Astrocyte of the spinal cord (primary cell): ENCODE data around the gene TGM2.

Experiments used
- DNase-seq: peaks from one replicate; pipeline ENCODE4 v3.0.0; 2011; ENCODE audit warnings: low read depth, low spot score
- H3K4me3 ChIP-seq: 2 replicates; pipeline ENCODE4 v1.5.1; 2011; ENCODE audit warnings: low read depth, mild to moderate bottlenecking, low read length, moderate library complexity
- CTCF ChIP-seq: IDR thresholded peaks from 2 replicates; pipeline ENCODE4 v1.5.1; 2012; ENCODE audit warnings: low read depth, mild to moderate bottlenecking, low read length, inconsistent platforms
- in situ Hi-C: cut with HindIII; loops from 2 replicates; pipeline ENCODE4 v1.10.0; 2017; ENCODE audit warnings: low sequenced_read_pairs

TGM2 gene

GRCh38 chr20:38139977-38140753 is 24.9 kb downstream of the TGM2 start:
- peak; percentile 42 for DNase-seq
- TF ChIP-seq CTCF = no peak
- H3K4me3 ChIP-seq = no peak overlapping the region
- in situ Hi-C loops = no loop called here

DNA sequence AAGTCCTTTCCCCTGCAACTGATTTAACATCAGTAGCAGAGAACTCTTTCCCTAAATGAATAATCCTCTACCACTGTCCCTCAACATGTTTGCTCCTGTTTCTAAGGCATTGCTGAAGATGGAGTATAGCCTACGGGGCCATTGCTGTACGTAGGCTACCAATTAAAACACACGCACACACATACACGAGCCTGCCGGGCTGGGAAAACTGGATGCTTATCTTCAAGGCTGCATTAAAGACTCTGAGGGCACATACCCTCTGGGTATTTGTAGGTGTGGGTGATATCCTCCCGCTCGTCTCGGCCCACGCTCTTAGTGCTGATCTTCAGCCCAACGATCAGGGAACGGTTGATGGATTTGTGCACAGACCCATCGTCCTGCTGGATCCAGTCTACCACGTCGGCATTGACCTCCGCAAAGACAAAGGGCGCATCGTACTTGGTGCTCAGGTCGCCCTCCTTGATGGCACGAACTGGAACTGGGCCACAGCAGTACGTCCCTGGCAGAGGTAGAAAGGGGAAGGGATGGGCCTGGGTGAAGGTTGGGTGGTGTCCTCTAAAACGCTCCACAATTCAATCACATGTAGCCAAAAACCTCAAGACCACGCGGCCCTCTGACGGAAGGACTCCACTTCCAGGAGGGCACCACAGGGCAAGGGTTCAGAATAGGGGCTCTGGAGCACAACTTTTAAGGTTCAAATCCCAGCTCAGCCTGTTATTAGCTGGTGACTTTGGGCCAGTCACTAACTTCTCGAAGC is 25.7 kb downstream of the TGM2 start:
- no peak for DNase-seq
- no peak for TF ChIP-seq CTCF
- no peak overlapping the region for H3K4me3 ChIP-seq
- in situ Hi-C loops = no loop called here

- in situ Hi-C loops = no loop called here
- no peak for TF ChIP-seq CTCF
- DNase-seq = no peak
- H3K4me3 ChIP-seq = no peak overlapping the region
Measured at GRCh38 chr20:38138086-38138778, 26.8 kb downstream of the TGM2 start.

DNA sequence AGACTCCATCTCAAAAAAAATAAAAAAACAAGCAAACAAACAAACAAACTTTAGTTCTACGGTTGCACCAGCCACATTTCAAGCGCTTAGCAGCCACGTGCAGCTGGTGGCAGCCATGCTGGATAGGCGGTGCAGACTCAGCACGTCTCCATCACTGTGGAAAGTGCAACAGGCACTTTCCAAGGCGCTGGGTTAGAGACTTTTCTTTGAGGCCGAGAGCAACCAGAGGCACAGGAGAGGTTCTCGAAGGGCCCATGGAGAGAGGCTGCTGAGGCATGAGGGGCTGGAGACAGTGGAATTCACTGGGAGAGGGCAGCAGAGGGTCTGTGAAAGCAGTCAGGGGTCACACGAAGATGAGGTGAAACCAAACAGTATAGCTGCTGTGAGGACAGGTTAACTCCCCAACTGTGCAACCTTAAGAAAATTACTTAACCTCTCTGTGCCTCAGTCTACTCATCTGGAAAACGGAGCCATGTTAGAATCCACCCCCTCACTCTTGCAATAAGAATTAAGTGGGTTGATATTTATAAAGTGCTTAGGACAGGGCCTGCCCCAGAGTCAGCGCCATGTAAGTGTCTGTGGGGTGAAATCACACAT is 27.5 kb downstream of the TGM2 start:
- H3K4me3 ChIP-seq = no peak overlapping the region
- no peak for TF ChIP-seq CTCF
- in situ Hi-C loops = no loop called here
- no peak for DNase-seq

- no peak for TF ChIP-seq CTCF
Measured at GRCh38 chr20:38136421-38137245, 28.4 kb downstream of the TGM2 start.

More at GRCh38 chr20:38136421-38137245, 28.4 kb downstream of the TGM2 start:
- no peak overlapping the region for H3K4me3 ChIP-seq
- in situ Hi-C loops = no loop called here
- DNase-seq = no peak
